Activated T-cell treated with anti-CD3 and anti-CD28 coated beads, Interleukin-2, amount 50 U/mL, for 72 hours (primary cell): ENCODE results near the gene ZNF784. TPM values are rescaled to one million over a fixed set of nuclear protein-coding genes. Genes with fewer than 3 reads are reported as not detected.
A peak's percentile ranks its signal among the peaks of the same experiment; 100 is the strongest.

Source experiments
- ATAC-seq, 2 donors: fragments of 150-1000 bp; cut with Tn5 transposase; replicated peaks in 1 of 2; 2 replicates each; pipeline ENCODE4 v1.10.0; 2021; ENCODE audit warnings: moderate library complexity in 2 of 2, mild to moderate bottlenecking in 1 of 2
- DNase-seq, 2 donors: peaks; one replicate each; pipeline ENCODE4 v3.0.0; 2021 to 2022; ENCODE audit warnings: mixed read lengths in 1 of 2
- H3K27ac Mint-ChIP-seq: one replicate; pipeline ENCODE4 v1.8.0; 2022; ENCODE audit warnings: mild to moderate bottlenecking, moderate library complexity, mixed read lengths
- H3K27me3 Mint-ChIP-seq: one replicate; pipeline ENCODE4 v1.8.0; 2022; ENCODE audit warnings: low read depth, mixed read lengths
- H3K36me3 Mint-ChIP-seq, 2 donors: one replicate each; pipeline ENCODE4 v1.8.0; 2022; ENCODE audit warnings: mixed read lengths in 2 of 2, mild to moderate bottlenecking in 1 of 2; ENCODE audit not compliant: insufficient read depth in 2 of 2
- H3K4me1 Mint-ChIP-seq: one replicate; pipeline ENCODE4 v1.8.0; 2022; ENCODE audit warnings: low read depth, mixed read lengths
- H3K4me3 Mint-ChIP-seq, 2 donors: one replicate each; pipeline ENCODE4 v1.8.0; 2022; ENCODE audit warnings: mild to moderate bottlenecking in 2 of 2, mixed read lengths in 2 of 2, moderate library complexity in 2 of 2
- H3K9me3 Mint-ChIP-seq, 2 donors: one replicate each; pipeline ENCODE4 v1.8.0; 2022; ENCODE audit warnings: mixed read lengths in 2 of 2
- total RNA-seq, 2 donors: library from RNA; stranded (reverse); gene quantifications; one replicate each; pipeline ENCODE4 v1.2.3, GENCODE V29; 2022

The ZNF784 gene
- total RNA-seq, 2 donors from 2014 or later, result 4.3 to 6.9 TPM

- H3K36me3 Mint-ChIP-seq, result peaks cover 5 to 16% of the 10 kb centered on the region in 2 donors
- H3K27me3 Mint-ChIP-seq, result no peaks in the 10 kb centered on the region
- no peaks in the 10 kb centered on the region for H3K9me3 Mint-ChIP-seq
- DNase-seq, result no peak
- no peak for ATAC-seq
- peak overlapping the region; percentile 88 for H3K27ac Mint-ChIP-seq
- peaks cover 69% of the 10 kb centered on the region for H3K4me1 Mint-ChIP-seq
- H3K4me3 Mint-ChIP-seq, result peak overlapping the region; percentile 89 to 96
Measured at GRCh38 chr19:55644191-55644833, 19.9 kb upstream of the ZNF784 start.

- H3K4me1 Mint-ChIP-seq, result peaks cover 69% of the 10 kb centered on the region
- DNase-seq (no peak), ATAC-seq (no peak)
- H3K4me3 Mint-ChIP-seq, result peak overlapping the region; percentile 89 to 96
- peaks cover 0 to 2% of the 10 kb centered on the region in 2 donors for H3K9me3 Mint-ChIP-seq
- no peaks in the 10 kb centered on the region for H3K27me3 Mint-ChIP-seq
- peaks cover 7 to 19% of the 10 kb centered on the region in 2 donors for H3K36me3 Mint-ChIP-seq
- H3K27ac Mint-ChIP-seq, result peak overlapping the region; percentile 88
Measured at GRCh38 chr19:55643887-55644176, 19.5 kb upstream of the ZNF784 start.

GRCh38 chr19:55643003-55643886, 18.9 kb upstream of the ZNF784 start, which contains the start of gene ZNF581:
Gene ZNF581, plus strand, starts transcription at chr19:55643649. Its CDS starts 923 bp downstream, at chr19:55644572.
- peak; percentile 84 to 85 for DNase-seq
- peaks cover 71% of the 10 kb centered on the region for H3K4me1 Mint-ChIP-seq
- H3K36me3 Mint-ChIP-seq, result peaks cover 7 to 19% of the 10 kb centered on the region in 2 donors
- H3K9me3 Mint-ChIP-seq, result peaks cover 0 to 2% of the 10 kb centered on the region in 2 donors
- peak; percentile 56 to 64 for ATAC-seq
- no peaks in the 10 kb centered on the region for H3K27me3 Mint-ChIP-seq
- H3K4me3 Mint-ChIP-seq, result peak within 1 kb of the TSS; percentile 89 to 96
- peak within 1 kb of the TSS; percentile 90 for H3K27ac Mint-ChIP-seq

GRCh38 chr19:55642153-55643002, 18.0 kb upstream of the ZNF784 start:
- peaks cover 74% of the 10 kb centered on the region for H3K4me1 Mint-ChIP-seq
- peaks cover 0 to 2% of the 10 kb centered on the region in 2 donors for H3K9me3 Mint-ChIP-seq
- no peaks in the 10 kb centered on the region for H3K27me3 Mint-ChIP-seq
- H3K27ac Mint-ChIP-seq, result peak overlapping the region; percentile 90
- DNase-seq (peak in 1 of 2 donors; percentile 49), ATAC-seq (peak in 1 of 2 donors; percentile 10)
- H3K36me3 Mint-ChIP-seq, result peaks cover 7 to 22% of the 10 kb centered on the region in 2 donors
- peak overlapping the region; percentile 89 to 96 for H3K4me3 Mint-ChIP-seq

GRCh38 chr19:55641426-55642152, 17.2 kb upstream of the ZNF784 start:
- peak overlapping the region; percentile 82 for H3K27ac Mint-ChIP-seq
- peak overlapping the region; percentile 89 to 96 for H3K4me3 Mint-ChIP-seq
- H3K4me1 Mint-ChIP-seq, result peaks cover 74% of the 10 kb centered on the region
- ATAC-seq (no peak), DNase-seq (peak in 1 of 2 donors; percentile 25)
- H3K27me3 Mint-ChIP-seq, result no peaks in the 10 kb centered on the region
- H3K9me3 Mint-ChIP-seq, result peaks cover 0 to 2% of the 10 kb centered on the region in 2 donors
- H3K36me3 Mint-ChIP-seq, result peaks cover 7 to 20% of the 10 kb centered on the region in 2 donors

GRCh38 chr19:55640577-55641425, 16.4 kb upstream of the ZNF784 start, which contains the start of gene ZNF580:
Gene ZNF580, plus strand, starts transcription at chr19:55641002. Its CDS starts 1,507 bp downstream, at chr19:55642509.
- H3K4me1 Mint-ChIP-seq, result peaks cover 76% of the 10 kb centered on the region
- peaks cover 0 to 2% of the 10 kb centered on the region in 2 donors for H3K9me3 Mint-ChIP-seq
- no peaks in the 10 kb centered on the region for H3K27me3 Mint-ChIP-seq
- ATAC-seq, result peak; percentile 44 to 59
- DNase-seq, result peak; percentile 72 to 78
- peaks cover 7 to 18% of the 10 kb centered on the region in 2 donors for H3K36me3 Mint-ChIP-seq
- peak within 1 kb of the TSS; percentile 82 for H3K27ac Mint-ChIP-seq
- H3K4me3 Mint-ChIP-seq, result peak within 1 kb of the TSS; percentile 89 to 96

- DNase-seq (peak; percentile 77 to 88), ATAC-seq (peak; percentile 37 to 52)
- H3K36me3 Mint-ChIP-seq, result peaks cover 12 to 17% of the 10 kb centered on the region in 2 donors
- H3K27ac Mint-ChIP-seq, result peak overlapping the region; percentile 31
- peak overlapping the region; percentile 76 to 79 for H3K4me3 Mint-ChIP-seq
- no peaks in the 10 kb centered on the region for H3K27me3 Mint-ChIP-seq
- H3K9me3 Mint-ChIP-seq, result peaks cover 0 to 2% of the 10 kb centered on the region in 2 donors
- peaks cover 76% of the 10 kb centered on the region for H3K4me1 Mint-ChIP-seq
Measured at GRCh38 chr19:55640043-55640576, 15.7 kb upstream of the ZNF784 start.

GRCh38 chr19:55638864-55639359, 14.5 kb upstream of the ZNF784 start:
- H3K4me1 Mint-ChIP-seq, result peaks cover 75% of the 10 kb centered on the region

GRCh38 chr19:55637534-55637933, 13.2 kb upstream of the ZNF784 start:
- Mint-ChIP-seq H3K4me3 (peak overlapping the region; percentile 37 to 95), H3K4me1 (peaks cover 72% of the 10 kb centered on the region), H3K27me3 (no peaks in the 10 kb centered on the region), H3K36me3 (peaks cover 14 to 18% of the 10 kb centered on the region in 2 donors), H3K27ac (peak overlapping the region; percentile 58), H3K9me3 (peaks cover 0 to 2% of the 10 kb centered on the region in 2 donors)
- DNase-seq (no peak), ATAC-seq (no peak)

More at GRCh38 chr19:55638864-55639359, 14.5 kb upstream of the ZNF784 start:
- no peak for ATAC-seq
- peak overlapping the region; percentile 38 to 68 for H3K4me3 Mint-ChIP-seq
- H3K27ac Mint-ChIP-seq, result peak overlapping the region; percentile 43
- no peaks in the 10 kb centered on the region for H3K27me3 Mint-ChIP-seq
- peaks cover 0 to 2% of the 10 kb centered on the region in 2 donors for H3K9me3 Mint-ChIP-seq
- DNase-seq, result peak; percentile 67 to 77
- peaks cover 17 to 22% of the 10 kb centered on the region in 2 donors for H3K36me3 Mint-ChIP-seq

GRCh38 chr19:55636723-55637122, 12.4 kb upstream of the ZNF784 start:
- H3K4me3 Mint-ChIP-seq, result peak overlapping the region; percentile 95 to 99
- H3K27ac Mint-ChIP-seq, result peak overlapping the region; percentile 100
- ATAC-seq (no peak), DNase-seq (no peak)
- no peaks in the 10 kb centered on the region for H3K27me3 Mint-ChIP-seq
- peaks cover 13 to 14% of the 10 kb centered on the region in 2 donors for H3K36me3 Mint-ChIP-seq
- H3K4me1 Mint-ChIP-seq, result peaks cover 76% of the 10 kb centered on the region
- H3K9me3 Mint-ChIP-seq, result peaks cover 0 to 2% of the 10 kb centered on the region in 2 donors
